Spleen (tissue), 11 donors: Measurements from ENCODE around the gene LCNL1. TPM values are rescaled to one million over a fixed set of nuclear protein-coding genes. Genes with fewer than 3 reads are reported as not detected.

ENCODE experiments used
- DNase-seq: peaks from one replicate; pipeline ENCODE4 v3.0.0-alpha.2; 2020
- H3K27ac ChIP-seq, 8 donors: fragments of 200-600 bp; sonication (generic) in 7 of 8; 1 replicate in 4 of 8; 2 replicates in 4 of 8; pipeline versions ENCODE4 v1.5.0 to v1.8.0; 2016 to 2021; ENCODE audit warnings: inconsistent platforms in 4 of 8, mild to moderate bottlenecking in 4 of 8, moderate library complexity in 1 of 8
- H3K27me3 ChIP-seq, 7 donors: fragments of 200-600 bp; sonication (generic) in 6 of 7; replicated peaks in 1 of 7; 1 replicate in 4 of 7; 2 replicates in 3 of 7; pipeline versions ENCODE4 v1.5.0 to v1.8.0; 2016 to 2021; ENCODE audit warnings: inconsistent platforms in 3 of 7, mild to moderate bottlenecking in 1 of 7
- H3K36me3 ChIP-seq, 6 donors: fragments of 200-600 bp; sonication (generic) in 5 of 6; 1 replicate in 4 of 6; 2 replicates in 2 of 6; pipeline versions ENCODE4 v1.5.0 to v1.8.0; 2016 to 2021; ENCODE audit warnings: inconsistent platforms in 2 of 6
- H3K4me1 ChIP-seq, 6 donors: fragments of 200-600 bp; sonication (generic) in 5 of 6; 1 replicate in 3 of 6; 2 replicates in 3 of 6; pipeline versions ENCODE4 v1.5.0 to v1.8.0; 2016 to 2021; ENCODE audit warnings: inconsistent platforms in 3 of 6
- H3K4me3 ChIP-seq, 8 donors: fragments of 200-600 bp; sonication (generic) in 7 of 8; 1 replicate in 4 of 8; 2 replicates in 4 of 8; pipeline versions ENCODE4 v1.5.0 to v1.8.0; 2016 to 2021; ENCODE audit warnings: inconsistent platforms in 4 of 8, mild to moderate bottlenecking in 4 of 8, moderate library complexity in 2 of 8
- H3K9me3 ChIP-seq, 8 donors: fragments of 200-600 bp; sonication (generic) in 7 of 8; 1 replicate in 4 of 8; 2 replicates in 4 of 8; pipeline versions ENCODE4 v1.5.0 to v1.8.0; 2016 to 2021; ENCODE audit warnings: inconsistent platforms in 4 of 8
- POLR2A ChIP-seq, 3 donors: fragments of 450-650 bp; IDR thresholded peaks; one replicate each; pipeline ENCODE4 v1.5.1; 2017; ENCODE audit warnings: antibody characterized with exemption in 3 of 3, mild to moderate bottlenecking in 1 of 3
- POLR2AphosphoS5 ChIP-seq, 3 donors: sonication (generic); formaldehyde crosslinking; IDR thresholded peaks; one replicate each; pipeline ENCODE4 v1.5.1; 2017; ENCODE audit warnings: antibody characterized with exemption in 3 of 3
- WGBS, 5 donors: extraction: QIAGEN DNeasy Blood & Tissue Kit in 3 of 5; methylation state at CpG; one replicate each; pipeline versions ENCODE4 v1.1.5 to v1.1.7; 2013 to 2018; 5-methylcytosine and 5-hydroxymethylcytosine counted together
- intact Hi-C: fragments of 100-400 bp; cut with DNase I; formaldehyde crosslinking; loops from one replicate; pipeline ENCODE4 v1.15.0; 2023; ENCODE audit warnings: low total_unique reads
- polyA plus RNA-seq, 3 donors: library from polyadenylated mRNA; stranded (reverse); fragments of 200-250 nt; gene quantifications; one replicate each; pipeline ENCODE4 v1.2.1, GENCODE V29; 2013
- total RNA-seq, 7 donors: library from RNA; depleted of rRNA in 3 of 7; stranded (reverse); fragments of >200 nt in 3 of 7; fragmentation: NEBNext Ultra II Directional in 4 of 7; extraction: Animal tissue kit (Norgen Biotek cat#: 25700) in 4 of 7; gene quantifications; one replicate each; pipeline versions ENCODE4 v1.1.0 to v1.2.1, GENCODE V29; 2016 to 2021
- TF ChIP-seq, protein P1 (sequence below), 11 experiments: fragments of 200-600 bp in 7 of 11; fragments of 450-650 bp in 4 of 11; sonication (generic) in 4 of 11; IDR thresholded peaks in 8 of 11; conservative IDR thresholded peaks in 3 of 11; 1 replicate in 7 of 11; 2 replicates in 4 of 11; pipeline versions ENCODE4 v1.4.0 to v1.8.0; 2016 to 2021; ENCODE audit warnings: antibody characterized with exemption in 11 of 11, inconsistent platforms in 4 of 11, mild to moderate bottlenecking in 1 of 11
- donor health status: healthy with polysubstance abuse.
- donor health status: DM: no; HTN: no; CAD: no; lungs with moderate emphysema.
- donor health status: DM: no; HTN: no; CAD: no.
- donor health status: Bipolar disorder and iron deficiency.
- donor health status: healthy.
- donor health status: DM: no; HTN: no; CAD: no.
- donor health status: DM: yes; HTN: yes; CAD: no.

LCNL1 gene
- total and polyA plus RNA-seq, 10 donors, result 1.3 to 8.3 (median 3.2) TPM

DNA sequence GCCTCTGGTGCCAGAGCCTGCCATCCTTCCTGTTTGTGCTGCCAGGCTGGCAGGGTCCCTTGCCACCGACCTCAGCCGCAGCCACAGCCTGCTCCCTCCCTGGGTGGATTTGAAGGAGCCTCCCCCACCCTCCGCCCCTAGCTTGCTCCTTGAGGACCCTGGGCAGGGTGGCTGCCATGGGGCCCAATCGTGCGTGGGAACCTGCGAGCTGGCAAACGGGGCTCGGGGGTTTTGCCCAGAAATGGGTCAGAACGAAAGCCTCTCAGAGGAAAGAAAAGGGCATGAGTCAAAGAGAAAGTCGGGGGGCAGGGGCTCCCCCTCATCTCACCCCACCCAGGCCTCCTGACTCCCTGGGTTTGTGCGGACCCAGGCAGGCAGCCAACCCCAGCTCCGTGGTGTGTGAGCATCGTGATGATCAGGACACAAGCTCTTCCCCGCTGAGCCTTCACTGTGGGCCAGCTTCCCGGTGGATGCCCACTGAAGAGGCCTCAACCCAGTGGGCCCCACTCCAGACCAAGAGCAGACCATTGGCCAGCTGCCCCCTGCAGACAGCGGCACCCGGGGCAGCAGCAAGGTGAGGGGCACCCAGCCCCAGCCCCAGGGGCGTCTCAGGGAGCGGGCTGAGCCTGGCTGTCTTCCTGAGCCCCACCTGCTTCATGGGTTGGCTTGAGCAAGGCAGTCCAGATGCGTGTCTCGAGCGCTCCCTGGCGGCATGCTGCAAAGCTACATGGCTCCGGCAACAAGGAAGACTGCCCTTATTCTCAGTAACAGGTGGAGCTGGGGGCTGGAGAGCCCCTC, 52.1 kb downstream of the LCNL1 start:
- peak; percentile 75 to 78 (median 77) for TF ChIP-seq POLR2AphosphoS5 (IDR thresholded peaks at IDR 0.05)
- TF ChIP-seq, protein P1, sequence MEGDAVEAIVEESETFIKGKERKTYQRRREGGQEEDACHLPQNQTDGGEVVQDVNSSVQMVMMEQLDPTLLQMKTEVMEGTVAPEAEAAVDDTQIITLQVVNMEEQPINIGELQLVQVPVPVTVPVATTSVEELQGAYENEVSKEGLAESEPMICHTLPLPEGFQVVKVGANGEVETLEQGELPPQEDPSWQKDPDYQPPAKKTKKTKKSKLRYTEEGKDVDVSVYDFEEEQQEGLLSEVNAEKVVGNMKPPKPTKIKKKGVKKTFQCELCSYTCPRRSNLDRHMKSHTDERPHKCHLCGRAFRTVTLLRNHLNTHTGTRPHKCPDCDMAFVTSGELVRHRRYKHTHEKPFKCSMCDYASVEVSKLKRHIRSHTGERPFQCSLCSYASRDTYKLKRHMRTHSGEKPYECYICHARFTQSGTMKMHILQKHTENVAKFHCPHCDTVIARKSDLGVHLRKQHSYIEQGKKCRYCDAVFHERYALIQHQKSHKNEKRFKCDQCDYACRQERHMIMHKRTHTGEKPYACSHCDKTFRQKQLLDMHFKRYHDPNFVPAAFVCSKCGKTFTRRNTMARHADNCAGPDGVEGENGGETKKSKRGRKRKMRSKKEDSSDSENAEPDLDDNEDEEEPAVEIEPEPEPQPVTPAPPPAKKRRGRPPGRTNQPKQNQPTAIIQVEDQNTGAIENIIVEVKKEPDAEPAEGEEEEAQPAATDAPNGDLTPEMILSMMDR (IDR thresholded peaks at IDR 0.05 in 8 of 11, conservative IDR thresholded peaks at IDR 0.05 in 3 of 11), result peak; percentile 85 to 97 (median 94)
- TF ChIP-seq POLR2A (IDR thresholded peaks at IDR 0.05), result peak in 1 of 3 donors; percentile 20
- H3K27ac ChIP-seq, result peak overlapping the region; percentile 80 to 94 (median 84)
- 1 to 8% (median 4%) methylated on average over 16 to 24 of the region's 24 CpGs for WGBS, 5 donors

More for the DNA sequence above, 52.1 kb downstream of the LCNL1 start:
- intact Hi-C loops, result loop anchor here (5.0 to 10.0 kb wide), 2 partner anchors 90 to 248 kb away; partner anchors contain the start of genes C8G and FBXW5
- peaks cover 0 to 12% (median 0%) of the 10 kb centered on the region in 7 donors for H3K27me3 ChIP-seq
- H3K4me3 ChIP-seq, result peak overlapping the region in 7 of 8 donors; percentile 4 to 86 (median 31)
- H3K4me1 ChIP-seq, result peaks cover 39 to 72% (median 59%) of the 10 kb centered on the region in 6 donors
- peak; percentile 97 for DNase-seq
- H3K9me3 ChIP-seq, result no peaks in the 10 kb centered on the region
- H3K36me3 ChIP-seq, result peaks cover 0 to 33% (median 10%) of the 10 kb centered on the region in 6 donors

Other genes starting within 250 kb of the LCNL1 start
Only the 30 nearest of the 38 such genes appear.
- gene LCN15, start 218.5 kb upstream of the LCNL1 start, total RNA-seq, result under 1 TPM in 1 of 7 donors, not detected in 6; 0.35 TPM
- gene LCN15, start 218.5 kb upstream of the LCNL1 start, polyA plus RNA-seq, result not detected
- gene TMEM141, start 191.6 kb upstream of the LCNL1 start, total RNA-seq, result 10 to 100 TPM; 32.1 to 50.7 (median 44.3) TPM
- gene TMEM141, start 191.6 kb upstream of the LCNL1 start, polyA plus RNA-seq, result 10 to 100 TPM; 54.5 to 92.8 (median 92.6) TPM
- gene CCDC183, start 186.7 kb upstream of the LCNL1 start, total RNA-seq, result 1 to 10 TPM in 1 of 7 donors, under 1 TPM in 6; 0.44 to 1.6 (median 0.68) TPM
- gene CCDC183, start 186.7 kb upstream of the LCNL1 start, polyA plus RNA-seq, result 1 to 10 TPM in 1 of 3 donors, under 1 TPM in 2; 0.41 to 1.2 (median 0.99) TPM
- 10 to 100 TPM; 47.9 to 68.2 (median 58.2) TPM for gene RABL6, start 175.0 kb upstream of the LCNL1 start, total RNA-seq
- gene RABL6, start 175.0 kb upstream of the LCNL1 start, polyA plus RNA-seq, result 10 to 100 TPM; 32.7 to 70.0 (median 38.3) TPM
- 10 to 100 TPM in 1 of 7 donors, 1 to 10 TPM in 6; 3.3 to 13.1 (median 6.3) TPM for gene AJM1, start 140.5 kb upstream of the LCNL1 start, total RNA-seq
- 1 to 10 TPM in 2 of 3 donors, under 1 TPM in 1; 0.91 to 3.9 (median 1.0) TPM for gene AJM1, start 140.5 kb upstream of the LCNL1 start, polyA plus RNA-seq
- 10 to 100 TPM; 32.3 to 71.0 (median 63.3) TPM for gene PHPT1, start 133.6 kb upstream of the LCNL1 start, total RNA-seq
- gene PHPT1, start 133.6 kb upstream of the LCNL1 start, polyA plus RNA-seq, result 100 to 1,000 TPM in 2 of 3 donors, 10 to 100 TPM in 1; 95.9 to 117 (median 106) TPM
- 10 to 100 TPM in 5 of 7 donors, 1 to 10 TPM in 2; 5.4 to 20.8 (median 11.3) TPM for gene MAMDC4, start 130.6 kb upstream of the LCNL1 start, total RNA-seq
- gene MAMDC4, start 130.6 kb upstream of the LCNL1 start, polyA plus RNA-seq, result 10 to 100 TPM in 2 of 3 donors, 1 to 10 TPM in 1; 4.9 to 32.0 (median 12.7) TPM
- gene EDF1, start 116.7 kb upstream of the LCNL1 start, total RNA-seq, result 100 to 1,000 TPM; 184 to 241 (median 225) TPM
- 100 to 1,000 TPM; 347 to 462 (median 441) TPM for gene EDF1, start 116.7 kb upstream of the LCNL1 start, polyA plus RNA-seq
- gene TRAF2, start 96.5 kb upstream of the LCNL1 start, total RNA-seq, result 10 to 100 TPM; 14.9 to 49.7 (median 29.6) TPM
- 10 to 100 TPM; 13.6 to 23.1 (median 19.6) TPM for gene TRAF2, start 96.5 kb upstream of the LCNL1 start, polyA plus RNA-seq
- gene FBXW5, start 38.3 kb upstream of the LCNL1 start, total RNA-seq, result 100 to 1,000 TPM in 6 of 7 donors, 10 to 100 TPM in 1; 97.6 to 170 (median 105) TPM
- 100 to 1,000 TPM in 2 of 3 donors, 10 to 100 TPM in 1; 90.8 to 154 (median 123) TPM for gene FBXW5, start 38.3 kb upstream of the LCNL1 start, polyA plus RNA-seq
- 1 to 10 TPM in 6 of 7 donors, not detected in 1; 2.3 to 7.4 (median 3.8) TPM for gene C8G, start 37.8 kb upstream of the LCNL1 start, total RNA-seq
- gene C8G, start 37.8 kb upstream of the LCNL1 start, polyA plus RNA-seq, result 1 to 10 TPM; 3.2 to 4.3 (median 3.7) TPM
- gene LCN12, start 30.7 kb upstream of the LCNL1 start, total RNA-seq, result 10 to 100 TPM in 4 of 7 donors, 1 to 10 TPM in 3; 3.1 to 63.4 (median 12.5) TPM
- gene LCN12, start 30.7 kb upstream of the LCNL1 start, polyA plus RNA-seq, result 1 to 10 TPM in 2 of 3 donors, under 1 TPM in 1; 0.83 to 6.7 (median 4.8) TPM
- gene PTGDS, start 5.5 kb upstream of the LCNL1 start, total RNA-seq, result 100 to 1,000 TPM; 134 to 457 (median 378) TPM
- 1,000 to 10,000 TPM in 1 of 3 donors, 100 to 1,000 TPM in 2; 462 to 1,396 (median 703) TPM for gene PTGDS, start 5.5 kb upstream of the LCNL1 start, polyA plus RNA-seq
- 10 to 100 TPM; 51.3 to 72.9 (median 63.9) TPM for gene PAXX, start 9.4 kb downstream of the LCNL1 start, total RNA-seq
- 100 to 1,000 TPM; 168 to 264 (median 261) TPM for gene PAXX, start 9.4 kb downstream of the LCNL1 start, polyA plus RNA-seq
- 10 to 100 TPM in 1 of 7 donors, 1 to 10 TPM in 6; 3.5 to 10.7 (median 5.5) TPM for gene CLIC3, start 13.6 kb downstream of the LCNL1 start, total RNA-seq
- 1 to 10 TPM; 2.9 to 7.2 (median 5.3) TPM for gene CLIC3, start 13.6 kb downstream of the LCNL1 start, polyA plus RNA-seq
- gene ABCA2, start 45.2 kb downstream of the LCNL1 start, total RNA-seq, result 10 to 100 TPM; 36.3 to 97.5 (median 59.0) TPM
- gene ABCA2, start 45.2 kb downstream of the LCNL1 start, polyA plus RNA-seq, result 10 to 100 TPM; 11.9 to 38.6 (median 19.6) TPM
- 10 to 100 TPM in 2 of 7 donors, 1 to 10 TPM in 5; 5.5 to 14.9 (median 6.7) TPM for gene FUT7, start 49.1 kb downstream of the LCNL1 start, total RNA-seq
- 1 to 10 TPM; 4.0 to 6.9 (median 4.8) TPM for gene FUT7, start 49.1 kb downstream of the LCNL1 start, polyA plus RNA-seq
- gene NPDC1, start 63.2 kb downstream of the LCNL1 start, total RNA-seq, result 100 to 1,000 TPM in 5 of 7 donors, 10 to 100 TPM in 2; 86.3 to 197 (median 111) TPM
- gene NPDC1, start 63.2 kb downstream of the LCNL1 start, polyA plus RNA-seq, result 100 to 1,000 TPM; 104 to 358 (median 256) TPM
- under 1 TPM in 2 of 7 donors, not detected in 5; 0.32 to 0.40 TPM for gene ENTPD2, start 71.1 kb downstream of the LCNL1 start, total RNA-seq
- gene ENTPD2, start 71.1 kb downstream of the LCNL1 start, polyA plus RNA-seq, result under 1 TPM in 2 of 3 donors, not detected in 1; 0.11 to 0.58 TPM
- gene SAPCD2, start 87.6 kb downstream of the LCNL1 start, total RNA-seq, result 1 to 10 TPM; 2.1 to 6.5 (median 3.0) TPM
- gene SAPCD2, start 87.6 kb downstream of the LCNL1 start, polyA plus RNA-seq, result 1 to 10 TPM in 2 of 3 donors, under 1 TPM in 1; 0.76 to 2.5 (median 2.4) TPM
- 10 to 100 TPM; 19.5 to 35.9 (median 28.6) TPM for gene UAP1L1, start 94.5 kb downstream of the LCNL1 start, total RNA-seq
- gene UAP1L1, start 94.5 kb downstream of the LCNL1 start, polyA plus RNA-seq, result 10 to 100 TPM; 12.5 to 29.7 (median 24.6) TPM
- 10 to 100 TPM; 43.2 to 67.9 (median 51.7) TPM for gene MAN1B1, start 104.0 kb downstream of the LCNL1 start, total RNA-seq
- gene MAN1B1, start 104.0 kb downstream of the LCNL1 start, polyA plus RNA-seq, result 100 to 1,000 TPM in 1 of 3 donors, 10 to 100 TPM in 2; 49.6 to 112 (median 90.0) TPM
- gene DPP7, start 131.7 kb downstream of the LCNL1 start, total RNA-seq, result 100 to 1,000 TPM; 105 to 250 (median 166) TPM
- 100 to 1,000 TPM; 342 to 536 (median 501) TPM for gene DPP7, start 131.7 kb downstream of the LCNL1 start, polyA plus RNA-seq
- gene GRIN1, start 156.2 kb downstream of the LCNL1 start, total RNA-seq, result under 1 TPM in 1 of 7 donors, not detected in 6; 0.70 TPM
- under 1 TPM; 0.03 to 0.07 (median 0.03) TPM for gene GRIN1, start 156.2 kb downstream of the LCNL1 start, polyA plus RNA-seq
- gene LRRC26, start 187.1 kb downstream of the LCNL1 start, total RNA-seq, result under 1 TPM in 2 of 7 donors, not detected in 5; 0.28 to 0.60 TPM
- gene LRRC26, start 187.1 kb downstream of the LCNL1 start, polyA plus RNA-seq, result under 1 TPM in 1 of 3 donors, not detected in 2; 0.06 TPM
- not detected for gene TMEM210, start 189.1 kb downstream of the LCNL1 start, total RNA-seq
- gene TMEM210, start 189.1 kb downstream of the LCNL1 start, polyA plus RNA-seq, result not detected
- 10 to 100 TPM; 38.4 to 93.0 (median 62.2) TPM for gene ANAPC2, start 205.6 kb downstream of the LCNL1 start, total RNA-seq
- gene ANAPC2, start 205.6 kb downstream of the LCNL1 start, polyA plus RNA-seq, result 10 to 100 TPM; 27.8 to 67.4 (median 48.5) TPM
- 10 to 100 TPM; 38.2 to 54.3 (median 43.0) TPM for gene SSNA1, start 205.7 kb downstream of the LCNL1 start, total RNA-seq
- gene SSNA1, start 205.7 kb downstream of the LCNL1 start, polyA plus RNA-seq, result 100 to 1,000 TPM in 1 of 3 donors, 10 to 100 TPM in 2; 82.0 to 109 (median 99.6) TPM
- gene TPRN, start 217.7 kb downstream of the LCNL1 start, total RNA-seq, result 1 to 10 TPM; 6.3 to 9.6 (median 7.2) TPM
- gene TPRN, start 217.7 kb downstream of the LCNL1 start, polyA plus RNA-seq, result 10 to 100 TPM in 1 of 3 donors, 1 to 10 TPM in 2; 4.5 to 10.7 (median 4.7) TPM
- 10 to 100 TPM; 28.4 to 37.9 (median 34.6) TPM for gene TMEM203, start 222.7 kb downstream of the LCNL1 start, total RNA-seq
- 10 to 100 TPM; 37.4 to 50.1 (median 44.9) TPM for gene TMEM203, start 222.7 kb downstream of the LCNL1 start, polyA plus RNA-seq